ENCODE data around the gene ZNRF3. TPM values are rescaled to one million over a fixed set of nuclear protein-coding genes. Genes with fewer than 3 reads are reported as not detected.
"Not testable (repeated sequence)": the region's sequence is repeated elsewhere in the genome, so short reads cannot be mapped to it uniquely, and the experiment has no call there.

Gene ZNRF3
- total and polyA plus RNA-seq, 2 donors (not counting 1 experiment from before 2014, with no cell fraction given) = 0.21 to 0.71 TPM

DNA sequence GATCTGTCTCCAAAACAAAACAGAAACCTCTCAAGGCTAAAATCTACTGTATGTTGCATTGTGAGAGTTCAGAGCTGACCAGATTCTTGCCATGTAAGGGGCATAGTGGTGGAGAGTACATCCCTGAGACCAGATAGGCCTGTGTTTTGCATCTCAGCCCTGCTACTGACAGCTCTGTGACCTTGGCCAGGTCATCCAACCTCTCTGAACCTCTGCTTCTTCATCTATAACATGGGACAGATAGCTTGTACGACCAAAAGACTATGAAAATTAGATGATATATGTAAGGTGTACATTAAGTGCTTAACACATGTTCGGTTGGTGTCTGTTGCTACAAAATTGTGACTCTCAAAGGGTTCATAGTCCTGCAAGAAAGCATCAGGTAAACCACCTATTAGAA lies 22.9 kb downstream of the ZNRF3 start:
- POLR2A ChIA-PET = no interaction called here
- H3K9me3 Mint-ChIP-seq (ENCODE audit: insufficient read depth) = no peaks in the 10 kb centered on the region
- TF ChIP-seq EZH2 (IDR thresholded peaks at IDR 0.05; ENCODE audit: borderline replicate concordance, insufficient read depth, low read depth, low read length, poor library complexity, severe bottlenecking) = no peak
- TF ChIP-seq, protein P1, sequence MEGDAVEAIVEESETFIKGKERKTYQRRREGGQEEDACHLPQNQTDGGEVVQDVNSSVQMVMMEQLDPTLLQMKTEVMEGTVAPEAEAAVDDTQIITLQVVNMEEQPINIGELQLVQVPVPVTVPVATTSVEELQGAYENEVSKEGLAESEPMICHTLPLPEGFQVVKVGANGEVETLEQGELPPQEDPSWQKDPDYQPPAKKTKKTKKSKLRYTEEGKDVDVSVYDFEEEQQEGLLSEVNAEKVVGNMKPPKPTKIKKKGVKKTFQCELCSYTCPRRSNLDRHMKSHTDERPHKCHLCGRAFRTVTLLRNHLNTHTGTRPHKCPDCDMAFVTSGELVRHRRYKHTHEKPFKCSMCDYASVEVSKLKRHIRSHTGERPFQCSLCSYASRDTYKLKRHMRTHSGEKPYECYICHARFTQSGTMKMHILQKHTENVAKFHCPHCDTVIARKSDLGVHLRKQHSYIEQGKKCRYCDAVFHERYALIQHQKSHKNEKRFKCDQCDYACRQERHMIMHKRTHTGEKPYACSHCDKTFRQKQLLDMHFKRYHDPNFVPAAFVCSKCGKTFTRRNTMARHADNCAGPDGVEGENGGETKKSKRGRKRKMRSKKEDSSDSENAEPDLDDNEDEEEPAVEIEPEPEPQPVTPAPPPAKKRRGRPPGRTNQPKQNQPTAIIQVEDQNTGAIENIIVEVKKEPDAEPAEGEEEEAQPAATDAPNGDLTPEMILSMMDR (IDR thresholded peaks at IDR 0.05) = no peak
- Histone ChIP-seq H3K9ac (ENCODE audit: low read length) (no peak overlapping the region), H3K79me2 (ENCODE audit: control insufficient read depth, insufficient read depth, low read length) (no peaks in the 10 kb centered on the region), H3K9me3 (ENCODE audit: control extremely low read depth in 1 of 3, control insufficient read depth in 2 of 3, insufficient read depth in 1 of 3, low read length in 2 of 3) (no peaks in the 10 kb centered on the region), H3K4me1 (ENCODE audit: control insufficient read depth in 2 of 2, insufficient read depth in 2 of 2, low read length in 2 of 2) (no peaks in the 10 kb centered on the region), H3K36me3 (replicated peaks in 1 of 2; ENCODE audit: control extremely low read depth in 1 of 2, control insufficient read depth in 1 of 2, extremely low read depth in 1 of 2, insufficient read depth in 2 of 2, low read length in 1 of 2) (no peaks in the 10 kb centered on the region), H3K4me2 (replicated peaks; ENCODE audit: low read depth, low read length, poor library complexity, severe bottlenecking) (no peak overlapping the region), H2AFZ (ENCODE audit: insufficient read depth, low read depth, low read length, poor library complexity, severe bottlenecking) (no peak overlapping the region), H3K27me3 (replicated peaks in 1 of 4; ENCODE audit: control extremely low read depth in 1 of 4, control insufficient read depth in 3 of 4, insufficient read depth in 4 of 4, low read length in 3 of 4) (peaks cover 0 to 11% (median 0%) of the 10 kb centered on the region in 4 experiments), H3K4me3 (ENCODE audit: control extremely low read depth in 1 of 5, extremely low read depth in 1 of 5, insufficient read depth in 1 of 5, low read depth in 2 of 5, low read length in 4 of 5) (no peak overlapping the region), H4K20me1 (ENCODE audit: control insufficient read depth, insufficient read depth, low read length, poor library complexity, severe bottlenecking) (no peaks in the 10 kb centered on the region), H3K27ac (ENCODE audit: low read length in 2 of 2) (no peak overlapping the region)
- H3K27ac Mint-ChIP-seq = no peak overlapping the region
- ATAC-seq (ENCODE audit: low read depth) (no peak), DNase-seq (no peak)
- CTCF ChIA-PET = no interaction called here
- intact Hi-C loops (cut with micrococcal nuclease) = no loop called here
- WGBS (ENCODE audit: insufficient coverage) = 100% methylated on average over 1 of the region's 2 CpGs
- no peaks in the 10 kb centered on the region for H3K4me1 Mint-ChIP-seq
- H3K27me3 Mint-ChIP-seq = peaks cover 14% of the 10 kb centered on the region
- no peak overlapping the region for H3K4me3 Mint-ChIP-seq

- Histone ChIP-seq H4K20me1 (ENCODE audit: control insufficient read depth, insufficient read depth, low read length, poor library complexity, severe bottlenecking) (no peaks in the 10 kb centered on the region), H3K36me3 (replicated peaks in 1 of 2; ENCODE audit: control extremely low read depth in 1 of 2, control insufficient read depth in 1 of 2, extremely low read depth in 1 of 2, insufficient read depth in 2 of 2, low read length in 1 of 2) (no peaks in the 10 kb centered on the region), H3K4me1 (ENCODE audit: control insufficient read depth in 2 of 2, insufficient read depth in 2 of 2, low read length in 2 of 2) (no peaks in the 10 kb centered on the region), H3K4me2 (replicated peaks; ENCODE audit: low read depth, low read length, poor library complexity, severe bottlenecking) (no peak overlapping the region), H2AFZ (ENCODE audit: insufficient read depth, low read depth, low read length, poor library complexity, severe bottlenecking) (no peak overlapping the region), H3K9ac (ENCODE audit: low read length) (no peak overlapping the region), H3K27ac (ENCODE audit: low read length in 2 of 2) (no peak overlapping the region), H3K27me3 (replicated peaks in 1 of 4; ENCODE audit: control extremely low read depth in 1 of 4, control insufficient read depth in 3 of 4, insufficient read depth in 4 of 4, low read length in 3 of 4) (peaks cover 0 to 9% (median 0%) of the 10 kb centered on the region in 4 experiments), H3K79me2 (ENCODE audit: control insufficient read depth, insufficient read depth, low read length) (no peaks in the 10 kb centered on the region), H3K4me3 (ENCODE audit: control extremely low read depth in 1 of 5, extremely low read depth in 1 of 5, insufficient read depth in 1 of 5, low read depth in 2 of 5, low read length in 4 of 5) (no peak overlapping the region), H3K9me3 (ENCODE audit: control extremely low read depth in 1 of 3, control insufficient read depth in 2 of 3, insufficient read depth in 1 of 3, low read length in 2 of 3) (no peaks in the 10 kb centered on the region)
- ATAC-seq (ENCODE audit: low read depth) (no peak), DNase-seq (no peak)
- intact Hi-C loops (cut with micrococcal nuclease) = no loop called here
- TF ChIP-seq, protein P1 (IDR thresholded peaks at IDR 0.05) = no peak
- TF ChIP-seq EZH2 (IDR thresholded peaks at IDR 0.05; ENCODE audit: borderline replicate concordance, insufficient read depth, low read depth, low read length, poor library complexity, severe bottlenecking) = no peak
- H3K27ac Mint-ChIP-seq = no peak overlapping the region
- peaks cover 14% of the 10 kb centered on the region for H3K27me3 Mint-ChIP-seq
- CTCF ChIA-PET = no interaction called here
- POLR2A ChIA-PET = no interaction called here
- H3K9me3 Mint-ChIP-seq (ENCODE audit: insufficient read depth) = no peaks in the 10 kb centered on the region
- WGBS (ENCODE audit: insufficient coverage) = no CpG with 5 or more reads among the region's 5 CpGs
- H3K4me1 Mint-ChIP-seq = no peaks in the 10 kb centered on the region
- no peak overlapping the region for H3K4me3 Mint-ChIP-seq
These were observed 24.1 kb downstream of the ZNRF3 start for GRCh38 chr22:28907311-28908008.

DNA sequence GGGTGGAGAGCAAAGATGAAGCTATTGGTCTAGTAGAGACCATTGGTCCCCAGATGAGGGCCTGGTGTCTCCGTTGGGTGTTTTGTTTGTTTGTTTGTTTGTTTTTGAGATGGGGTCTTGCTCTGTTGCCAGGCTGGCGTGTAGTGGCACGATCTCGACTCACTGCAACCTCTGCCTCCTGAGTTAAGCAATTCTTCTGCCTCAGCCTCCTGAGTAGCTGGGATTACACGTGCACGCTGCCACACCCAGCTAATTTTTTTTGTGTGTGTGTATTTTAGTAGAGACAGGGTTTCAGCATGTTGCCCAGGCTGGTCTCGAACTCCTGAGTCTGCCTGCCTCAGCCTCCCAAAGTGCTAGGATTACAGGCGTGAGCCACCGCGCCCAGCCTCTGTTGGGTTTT lies 25.4 kb downstream of the ZNRF3 start:
- H3K4me3 ChIP-seq (ENCODE audit: control extremely low read depth in 1 of 5, extremely low read depth in 1 of 5, insufficient read depth in 1 of 5, low read depth in 2 of 5, low read length in 4 of 5); H3K27me3 ChIP-seq (replicated peaks in 1 of 4; ENCODE audit: control extremely low read depth in 1 of 4, control insufficient read depth in 3 of 4, insufficient read depth in 4 of 4, low read length in 3 of 4); H3K79me2 ChIP-seq (ENCODE audit: control insufficient read depth, insufficient read depth, low read length); POLR2A ChIA-PET; intact Hi-C loops (cut with micrococcal nuclease); H3K9ac ChIP-seq (ENCODE audit: low read length); CTCF ChIA-PET; H3K27ac ChIP-seq (ENCODE audit: low read length in 2 of 2); H3K4me2 ChIP-seq (replicated peaks; ENCODE audit: low read depth, low read length, poor library complexity, severe bottlenecking); H3K4me1 ChIP-seq (ENCODE audit: control insufficient read depth in 2 of 2, insufficient read depth in 2 of 2, low read length in 2 of 2); H2AFZ ChIP-seq (ENCODE audit: insufficient read depth, low read depth, low read length, poor library complexity, severe bottlenecking); H3K27ac Mint-ChIP-seq; H3K4me3 Mint-ChIP-seq; DNase-seq; H4K20me1 ChIP-seq (ENCODE audit: control insufficient read depth, insufficient read depth, low read length, poor library complexity, severe bottlenecking); H3K4me1 Mint-ChIP-seq; H3K9me3 Mint-ChIP-seq (ENCODE audit: insufficient read depth); ATAC-seq (ENCODE audit: low read depth); H3K36me3 ChIP-seq (replicated peaks in 1 of 2; ENCODE audit: control extremely low read depth in 1 of 2, control insufficient read depth in 1 of 2, extremely low read depth in 1 of 2, insufficient read depth in 2 of 2, low read length in 1 of 2); H3K9me3 ChIP-seq (ENCODE audit: control extremely low read depth in 1 of 3, control insufficient read depth in 2 of 3, insufficient read depth in 1 of 3, low read length in 2 of 3): not testable (repeated sequence)
- H3K27me3 Mint-ChIP-seq = peaks cover 14% of the 10 kb centered on the region
- WGBS (ENCODE audit: insufficient coverage) = 99% methylated on average over 7 of the region's 10 CpGs
